Measurements from ENCODE around the gene STK32C.

STK32C gene

GRCh38 chr10:132230557-132231210 lies 77.1 kb downstream of the STK32C start:
- H3K9me3 ChIP-seq (ENCODE audit: insufficient read depth, low read length): no peaks in the 10 kb centered on the region

DNA sequence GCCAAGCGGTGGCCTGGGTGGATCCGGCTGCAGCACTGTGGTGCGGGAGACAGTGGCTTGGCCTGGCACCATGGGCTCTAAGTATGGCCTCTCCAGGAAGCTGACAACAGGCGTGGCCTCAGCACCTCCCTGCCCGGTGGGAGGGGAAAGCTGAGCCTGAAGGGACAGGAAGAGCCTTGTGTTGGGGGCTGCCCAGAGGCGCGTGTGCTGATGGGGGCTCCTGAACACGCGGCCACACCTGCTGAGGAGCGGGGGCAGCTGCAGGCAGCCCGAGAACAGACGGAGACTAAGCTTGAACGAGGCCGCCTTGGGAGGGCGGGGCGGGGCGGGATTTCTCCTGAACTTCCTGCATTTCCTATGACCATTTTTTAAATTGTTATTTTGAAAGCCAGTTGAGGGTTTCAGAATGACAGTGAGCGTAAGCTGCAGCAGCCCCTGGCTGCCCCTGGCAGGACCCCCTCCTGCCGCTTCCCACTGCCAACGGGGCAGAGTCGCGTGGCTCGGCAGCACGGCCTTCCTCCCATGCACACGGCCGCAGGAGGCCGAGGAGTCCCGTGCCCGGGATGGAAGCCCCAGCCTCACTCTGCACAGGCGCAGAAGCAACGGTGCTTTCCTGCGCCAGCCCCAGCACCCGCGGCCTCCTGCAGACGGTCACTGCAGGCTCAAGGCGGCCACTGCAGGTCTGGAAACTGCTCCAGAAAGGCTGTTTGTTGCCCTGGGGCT lies 77.8 kb downstream of the STK32C start:
- Histone ChIP-seq H3K36me3 (ENCODE audit: insufficient read depth, insufficient read length, low read length) (no peaks in the 10 kb centered on the region), H3K4me3 (ENCODE audit: insufficient read length, low read depth) (no peak overlapping the region), H3K4me1 (ENCODE audit: insufficient read depth, insufficient read length) (peaks cover 6% of the 10 kb centered on the region), H3K27me3 (ENCODE audit: insufficient read depth, insufficient read length) (no peaks in the 10 kb centered on the region), H3K9ac (ENCODE audit: insufficient read length, low read depth) (no peak overlapping the region), H3K9me3 (ENCODE audit: insufficient read depth, low read length) (no peaks in the 10 kb centered on the region)
- TF ChIP-seq YY1 (IDR thresholded peaks at IDR 0.05; ENCODE audit: insufficient read depth, insufficient read length) (no peak), ZNF274 (IDR thresholded peaks at IDR 0.05; ENCODE audit: low read depth, low read length) (no peak), SUZ12 (IDR thresholded peaks at IDR 0.05; ENCODE audit: extremely low read depth, insufficient read depth, insufficient read length) (no peak)
- DNase-seq (ENCODE audit: low read depth, low spot score): no peak

More at GRCh38 chr10:132230557-132231210, 77.1 kb downstream of the STK32C start:
- Histone ChIP-seq H3K4me3 (ENCODE audit: insufficient read length, low read depth) (no peak overlapping the region), H3K9ac (ENCODE audit: insufficient read length, low read depth) (no peak overlapping the region), H3K4me1 (ENCODE audit: insufficient read depth, insufficient read length) (peaks cover 6% of the 10 kb centered on the region), H3K27me3 (ENCODE audit: insufficient read depth, insufficient read length) (no peaks in the 10 kb centered on the region), H3K36me3 (ENCODE audit: insufficient read depth, insufficient read length, low read length) (no peaks in the 10 kb centered on the region)
- no peak for DNase-seq (ENCODE audit: low read depth, low spot score)
- no peak for TF ChIP-seq SUZ12 (IDR thresholded peaks at IDR 0.05; ENCODE audit: extremely low read depth, insufficient read depth, insufficient read length)
- no peak for TF ChIP-seq YY1 (IDR thresholded peaks at IDR 0.05; ENCODE audit: insufficient read depth, insufficient read length)
- no peak for TF ChIP-seq ZNF274 (IDR thresholded peaks at IDR 0.05; ENCODE audit: low read depth, low read length)

DNA sequence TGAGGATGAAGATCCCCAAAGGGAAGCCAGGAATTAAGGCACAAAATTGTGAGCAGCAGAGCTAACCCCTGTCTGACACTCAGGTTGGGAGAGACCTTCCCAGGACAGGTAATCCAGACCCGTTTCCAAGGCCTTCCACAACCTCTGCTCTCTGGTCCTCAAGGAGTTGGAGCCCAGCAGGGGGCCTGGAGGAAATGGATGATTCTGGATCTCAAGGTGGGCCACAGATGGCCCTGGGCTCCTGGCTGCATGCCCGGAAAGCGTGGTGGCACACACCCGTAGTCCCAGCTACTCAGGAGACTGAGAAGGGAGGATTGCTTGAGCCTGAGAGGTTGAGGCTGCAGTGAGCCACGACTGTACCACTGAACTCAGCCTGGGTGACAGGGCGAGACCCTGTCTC lies 78.7 kb downstream of the STK32C start:
- Histone ChIP-seq H3K36me3 (ENCODE audit: insufficient read depth, insufficient read length, low read length) (no peaks in the 10 kb centered on the region), H3K4me1 (ENCODE audit: insufficient read depth, insufficient read length) (peaks cover 6% of the 10 kb centered on the region)
- no peak for TF ChIP-seq SUZ12 (IDR thresholded peaks at IDR 0.05; ENCODE audit: extremely low read depth, insufficient read depth, insufficient read length)
- TF ChIP-seq YY1 (IDR thresholded peaks at IDR 0.05; ENCODE audit: insufficient read depth, insufficient read length): no peak
- TF ChIP-seq ZNF274 (IDR thresholded peaks at IDR 0.05; ENCODE audit: low read depth, low read length): no peak

GRCh38 chr10:132228616-132229015 lies 79.1 kb downstream of the STK32C start:
- Histone ChIP-seq H3K27me3 (ENCODE audit: insufficient read depth, insufficient read length) (no peaks in the 10 kb centered on the region), H3K9ac (ENCODE audit: insufficient read length, low read depth) (no peak overlapping the region), H3K9me3 (ENCODE audit: insufficient read depth, low read length) (no peaks in the 10 kb centered on the region), H3K4me3 (ENCODE audit: insufficient read length, low read depth) (no peak overlapping the region), H3K36me3 (ENCODE audit: insufficient read depth, insufficient read length, low read length) (no peaks in the 10 kb centered on the region), H3K4me1 (ENCODE audit: insufficient read depth, insufficient read length) (peaks cover 6% of the 10 kb centered on the region)
- TF ChIP-seq ZNF274 (IDR thresholded peaks at IDR 0.05; ENCODE audit: low read depth, low read length): no peak
- no peak for TF ChIP-seq YY1 (IDR thresholded peaks at IDR 0.05; ENCODE audit: insufficient read depth, insufficient read length)
- TF ChIP-seq SUZ12 (IDR thresholded peaks at IDR 0.05; ENCODE audit: extremely low read depth, insufficient read depth, insufficient read length): no peak
- no peak for DNase-seq (ENCODE audit: low read depth, low spot score)

More for the DNA sequence above, 78.7 kb downstream of the STK32C start:
- H3K9me3 ChIP-seq (ENCODE audit: insufficient read depth, low read length): no peaks in the 10 kb centered on the region
- no peak overlapping the region for H3K9ac ChIP-seq (ENCODE audit: insufficient read length, low read depth)
- H3K27me3 ChIP-seq (ENCODE audit: insufficient read depth, insufficient read length): no peaks in the 10 kb centered on the region
- DNase-seq (ENCODE audit: low read depth, low spot score): no peak
- H3K4me3 ChIP-seq (ENCODE audit: insufficient read length, low read depth): no peak overlapping the region

DNA sequence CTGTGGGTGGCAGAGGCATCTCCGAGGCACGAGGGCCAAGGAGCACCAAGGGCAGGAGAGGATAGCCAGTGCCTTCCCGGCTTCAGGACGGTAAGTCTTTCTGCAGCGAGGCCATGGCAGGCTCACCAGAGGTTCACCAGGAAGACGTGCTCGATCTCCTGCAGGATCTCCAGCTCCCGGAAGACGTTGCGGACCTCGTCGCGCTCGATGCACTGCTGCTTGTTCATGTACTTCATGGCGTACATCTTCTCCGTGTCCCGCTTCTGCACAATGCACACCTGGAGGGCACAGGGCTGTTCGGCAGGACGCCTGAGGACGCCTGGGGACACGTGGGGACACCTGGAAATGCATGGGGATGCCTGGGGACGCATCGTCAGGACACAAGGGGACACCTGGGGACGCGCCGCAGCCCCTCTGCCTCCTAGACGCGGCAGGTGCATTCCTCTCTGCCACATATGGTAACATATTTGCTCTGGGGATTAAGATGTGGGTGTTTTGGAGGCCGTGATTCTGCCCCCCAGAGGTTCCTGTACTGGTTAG lies 79.8 kb downstream of the STK32C start:
- no peak overlapping the region for H3K4me3 ChIP-seq (ENCODE audit: insufficient read length, low read depth)
- H3K36me3 ChIP-seq (ENCODE audit: insufficient read depth, insufficient read length, low read length): no peaks in the 10 kb centered on the region
- no peaks in the 10 kb centered on the region for H3K9me3 ChIP-seq (ENCODE audit: insufficient read depth, low read length)
- DNase-seq (ENCODE audit: low read depth, low spot score): no peak
- TF ChIP-seq ZNF274 (IDR thresholded peaks at IDR 0.05; ENCODE audit: low read depth, low read length) (no peak), YY1 (IDR thresholded peaks at IDR 0.05; ENCODE audit: insufficient read depth, insufficient read length) (no peak), SUZ12 (IDR thresholded peaks at IDR 0.05; ENCODE audit: extremely low read depth, insufficient read depth, insufficient read length) (no peak)
- no peak overlapping the region for H3K9ac ChIP-seq (ENCODE audit: insufficient read length, low read depth)
- H3K4me1 ChIP-seq (ENCODE audit: insufficient read depth, insufficient read length): peaks cover 6% of the 10 kb centered on the region
- H3K27me3 ChIP-seq (ENCODE audit: insufficient read depth, insufficient read length): no peaks in the 10 kb centered on the region

DNA sequence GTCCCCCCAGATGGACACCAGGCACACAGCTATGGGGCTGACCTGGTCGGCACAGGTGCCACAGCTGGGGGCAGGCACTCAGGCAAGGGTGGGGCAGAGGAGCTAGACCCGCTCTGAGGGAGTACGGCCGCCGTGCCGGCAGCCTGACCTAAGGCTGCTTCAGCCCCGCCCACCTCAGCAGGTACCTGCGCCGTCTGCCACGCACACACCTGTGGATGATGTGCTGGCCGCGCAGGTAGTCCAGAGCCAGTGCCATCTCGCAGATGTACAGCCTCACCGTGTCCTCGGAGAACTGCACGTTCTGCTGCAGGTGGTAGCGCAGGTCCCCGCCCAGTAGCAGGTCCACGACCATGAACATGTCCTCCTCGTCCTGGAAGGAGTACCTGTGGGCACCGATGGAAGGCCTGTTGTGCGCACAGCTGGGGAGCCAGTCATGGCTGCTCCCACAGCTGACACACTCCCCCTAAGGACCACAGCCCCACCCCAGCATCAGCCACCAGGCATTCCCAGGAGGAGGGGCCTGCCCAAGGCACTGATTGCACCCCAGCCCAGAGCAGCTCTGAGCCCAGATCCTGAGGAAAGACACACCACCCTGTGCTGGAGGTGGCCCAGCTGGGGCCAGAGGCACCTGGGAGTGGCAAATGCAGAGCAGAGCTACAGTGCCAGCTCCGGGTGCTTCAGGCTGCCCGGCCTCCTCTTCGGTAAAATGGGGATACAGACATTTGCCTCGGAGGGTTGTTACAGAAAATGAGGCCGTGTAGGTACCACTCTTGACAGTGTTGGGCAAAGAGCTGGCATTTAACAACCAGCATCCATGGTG lies 81.0 kb downstream of the STK32C start:
- no peak for TF ChIP-seq YY1 (IDR thresholded peaks at IDR 0.05; ENCODE audit: insufficient read depth, insufficient read length)
- Histone ChIP-seq H3K4me3 (ENCODE audit: insufficient read length, low read depth) (no peak overlapping the region), H3K27me3 (ENCODE audit: insufficient read depth, insufficient read length) (no peaks in the 10 kb centered on the region), H3K9me3 (ENCODE audit: insufficient read depth, low read length) (no peaks in the 10 kb centered on the region), H3K4me1 (ENCODE audit: insufficient read depth, insufficient read length) (peaks cover 9% of the 10 kb centered on the region), H3K36me3 (ENCODE audit: insufficient read depth, insufficient read length, low read length) (no peaks in the 10 kb centered on the region), H3K9ac (ENCODE audit: insufficient read length, low read depth) (no peak overlapping the region)
- no peak for DNase-seq (ENCODE audit: low read depth, low spot score)

- H3K27me3 ChIP-seq (ENCODE audit: insufficient read depth, insufficient read length): no peaks in the 10 kb centered on the region
- H3K4me1 ChIP-seq (ENCODE audit: insufficient read depth, insufficient read length): peaks cover 6% of the 10 kb centered on the region
- H3K9ac ChIP-seq (ENCODE audit: insufficient read length, low read depth): no peak overlapping the region
- no peak for TF ChIP-seq YY1 (IDR thresholded peaks at IDR 0.05; ENCODE audit: insufficient read depth, insufficient read length)
- no peak for TF ChIP-seq ZNF274 (IDR thresholded peaks at IDR 0.05; ENCODE audit: low read depth, low read length)
- TF ChIP-seq SUZ12 (IDR thresholded peaks at IDR 0.05; ENCODE audit: extremely low read depth, insufficient read depth, insufficient read length): no peak
- no peaks in the 10 kb centered on the region for H3K36me3 ChIP-seq (ENCODE audit: insufficient read depth, insufficient read length, low read length)
- no peaks in the 10 kb centered on the region for H3K9me3 ChIP-seq (ENCODE audit: insufficient read depth, low read length)
- no peak overlapping the region for H3K4me3 ChIP-seq (ENCODE audit: insufficient read length, low read depth)
- DNase-seq (ENCODE audit: low read depth, low spot score): no peak
Measured at GRCh38 chr10:132225849-132226205, 81.9 kb downstream of the STK32C start.
